ENCODE measurements around the gene TSFM. TPM values are rescaled to one million over a fixed set of nuclear protein-coding genes. Genes with fewer than 3 reads are reported as not detected.
A peak's percentile ranks its signal among the peaks of the same experiment; 100 is the strongest.

The TSFM gene
- total RNA-seq, 1 donor from 2014 or later, result 18.1 TPM

DNA sequence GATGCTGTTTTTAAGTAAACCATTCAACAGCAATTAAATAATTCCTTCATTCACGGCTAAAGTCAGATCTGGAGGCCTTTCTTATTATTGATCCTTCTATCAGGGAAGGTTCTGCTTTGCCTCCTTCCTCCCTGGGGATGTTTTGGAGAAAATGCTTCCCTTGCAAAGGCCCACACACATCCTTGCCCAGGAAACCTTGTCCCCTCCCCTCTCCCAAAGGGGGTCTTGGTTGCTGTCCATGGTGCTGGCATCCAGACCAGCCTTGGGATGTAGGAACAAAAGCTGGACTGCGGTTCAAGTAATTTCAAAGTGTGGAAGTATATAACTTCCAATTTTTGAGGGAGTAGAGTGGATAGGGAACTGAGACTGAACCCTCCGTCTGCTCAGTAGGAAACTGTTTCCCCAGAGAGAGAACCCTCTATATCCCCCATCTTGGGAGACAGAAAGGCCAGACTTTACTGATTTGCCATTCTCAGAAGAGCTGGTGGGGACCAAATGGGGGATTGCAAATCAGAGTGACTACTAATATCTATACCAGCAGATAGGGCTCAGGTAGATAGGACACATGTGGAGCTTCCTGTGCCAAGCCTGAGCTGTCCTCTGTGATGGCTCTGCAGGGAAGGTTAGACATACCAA, 22.1 kb upstream of the TSFM start:
- H3K9me3 Mint-ChIP-seq, result peaks cover 2% of the 10 kb centered on the region
- TF ChIP-seq CTCF (IDR thresholded peaks at IDR 0.05) (no peak), EZH2 (IDR thresholded peaks at IDR 0.05) (no peak), EZH2phosphoT487 (IDR thresholded peaks at IDR 0.05) (no peak)
- no peak overlapping the region for H3K9ac ChIP-seq
- no peak overlapping the region for H3K27ac ChIP-seq
- H3K4me1 Mint-ChIP-seq, result peaks cover 14% of the 10 kb centered on the region
- peaks cover 75% of the 10 kb centered on the region for H4K20me1 ChIP-seq (ENCODE audit: low read depth)
- H3K36me3 ChIP-seq, result no peaks in the 10 kb centered on the region
- no peak overlapping the region for H3K27ac Mint-ChIP-seq
- H2AFZ ChIP-seq (replicated peaks), result no peak overlapping the region
- H3K9me3 ChIP-seq (ENCODE audit: low read depth), result no peaks in the 10 kb centered on the region
- peaks cover 59% of the 10 kb centered on the region for H3K27me3 ChIP-seq
- no peak overlapping the region for H3K4me2 ChIP-seq
- peaks cover 27% of the 10 kb centered on the region for H3F3A ChIP-seq (ENCODE audit: low read depth)
- no peak overlapping the region for H3K4me3 ChIP-seq
- DNase-seq (ENCODE audit: low spot score), result peak; percentile 82
- peaks cover 12% of the 10 kb centered on the region for H3K36me3 Mint-ChIP-seq
- no peaks in the 10 kb centered on the region for H3K79me2 ChIP-seq (ENCODE audit: low read depth)
- H3K27me3 Mint-ChIP-seq (ENCODE audit: insufficient read depth, low read depth), result peaks cover 48% of the 10 kb centered on the region
- H3K4me3 Mint-ChIP-seq, result no peak overlapping the region
- peaks cover 14% of the 10 kb centered on the region for H3K4me1 ChIP-seq

GRCh38 chr12:57761391-57761998, 21.1 kb upstream of the TSFM start:
- TF ChIP-seq EZH2 (IDR thresholded peaks at IDR 0.05) (no peak), CTCF (IDR thresholded peaks at IDR 0.05) (no peak), EZH2phosphoT487 (IDR thresholded peaks at IDR 0.05) (no peak)
- no peak overlapping the region for H3K27ac ChIP-seq
- no peak overlapping the region for H3K4me3 ChIP-seq
- no peaks in the 10 kb centered on the region for H3K79me2 ChIP-seq (ENCODE audit: low read depth)
- Mint-ChIP-seq H3K27me3 (ENCODE audit: insufficient read depth, low read depth) (peaks cover 53% of the 10 kb centered on the region), H3K4me3 (no peak overlapping the region), H3K27ac (no peak overlapping the region), H3K36me3 (peaks cover 10% of the 10 kb centered on the region), H3K9me3 (peaks cover 2% of the 10 kb centered on the region), H3K4me1 (peaks cover 13% of the 10 kb centered on the region)
- H3K9me3 ChIP-seq (ENCODE audit: low read depth), result no peaks in the 10 kb centered on the region
- no peak for DNase-seq (ENCODE audit: low spot score)
- H3F3A ChIP-seq (ENCODE audit: low read depth), result peaks cover 28% of the 10 kb centered on the region
- H3K27me3 ChIP-seq, result peaks cover 59% of the 10 kb centered on the region
- H3K9ac ChIP-seq, result no peak overlapping the region
- peaks cover 78% of the 10 kb centered on the region for H4K20me1 ChIP-seq (ENCODE audit: low read depth)
- H3K4me1 ChIP-seq, result peaks cover 13% of the 10 kb centered on the region
- no peak overlapping the region for H2AFZ ChIP-seq (replicated peaks)
- no peaks in the 10 kb centered on the region for H3K36me3 ChIP-seq
- no peak overlapping the region for H3K4me2 ChIP-seq

- H3K4me3 ChIP-seq, result no peak overlapping the region
- no peak overlapping the region for H3K9ac ChIP-seq
- H3K36me3 ChIP-seq, result no peaks in the 10 kb centered on the region
- H3K27me3 Mint-ChIP-seq (ENCODE audit: insufficient read depth, low read depth), result peaks cover 55% of the 10 kb centered on the region
- no peak overlapping the region for H3K27ac ChIP-seq
- peaks cover 2% of the 10 kb centered on the region for H3K9me3 Mint-ChIP-seq
- H2AFZ ChIP-seq (replicated peaks), result no peak overlapping the region
- peaks cover 11% of the 10 kb centered on the region for H3K36me3 Mint-ChIP-seq
- H3K79me2 ChIP-seq (ENCODE audit: low read depth), result no peaks in the 10 kb centered on the region
- no peak overlapping the region for H3K4me2 ChIP-seq
- TF ChIP-seq CTCF (IDR thresholded peaks at IDR 0.05), result no peak
- TF ChIP-seq EZH2phosphoT487 (IDR thresholded peaks at IDR 0.05), result no peak
- TF ChIP-seq EZH2 (IDR thresholded peaks at IDR 0.05), result no peak
- H3K27ac Mint-ChIP-seq, result no peak overlapping the region
- peaks cover 21% of the 10 kb centered on the region for H3K4me1 ChIP-seq
- no peaks in the 10 kb centered on the region for H3K9me3 ChIP-seq (ENCODE audit: low read depth)
- H3K4me1 Mint-ChIP-seq, result peaks cover 14% of the 10 kb centered on the region
- H3K4me3 Mint-ChIP-seq, result no peak overlapping the region
- peaks cover 59% of the 10 kb centered on the region for H3K27me3 ChIP-seq
- H3F3A ChIP-seq (ENCODE audit: low read depth), result peaks cover 32% of the 10 kb centered on the region
- H4K20me1 ChIP-seq (ENCODE audit: low read depth), result peaks cover 79% of the 10 kb centered on the region
- no peak for DNase-seq (ENCODE audit: low spot score)
Measured at GRCh38 chr12:57762463-57762862, 20.1 kb upstream of the TSFM start.
